Esophagus muscularis mucosa (tissue), 4 donors: ENCODE data around the gene PDLIM5. TPM values are rescaled to one million over a fixed set of nuclear protein-coding genes. Genes with fewer than 3 reads are reported as not detected.

Experiments
- DNase-seq: peaks from one replicate; pipeline ENCODE4 v3.0.0-alpha.2; 2017; ENCODE audit errors: extremely low spot score
- H3K27ac ChIP-seq, 4 donors: fragments of 200-600 bp; sonication (generic); replicated peaks in 1 of 4; 1 replicate in 3 of 4; 2 replicates in 1 of 4; pipeline ENCODE4 v1.5.1; 2016 to 2019; ENCODE audit warnings: mild to moderate bottlenecking in 1 of 4
- H3K27me3 ChIP-seq, 4 donors: fragments of 200-600 bp; sonication (generic); one replicate each; pipeline versions ENCODE4 v1.5.1 to v1.6.0; 2016 to 2019
- H3K36me3 ChIP-seq, 4 donors: fragments of 200-600 bp; sonication (generic); one replicate each; pipeline ENCODE4 v1.5.1; 2016 to 2019
- H3K4me1 ChIP-seq, 4 donors: fragments of 200-600 bp; sonication (generic); one replicate each; pipeline ENCODE4 v1.5.1; 2016 to 2019
- H3K4me3 ChIP-seq, 4 donors: fragments of 200-600 bp; sonication (generic); 1 replicate in 2 of 4; 2 replicates in 2 of 4; pipeline ENCODE4 v1.5.1; 2016 to 2019; ENCODE audit warnings: mild to moderate bottlenecking in 4 of 4, moderate library complexity in 1 of 4
- H3K9me3 ChIP-seq, 4 donors: fragments of 200-600 bp; sonication (generic); 1 replicate in 3 of 4; 2 replicates in 1 of 4; pipeline ENCODE4 v1.5.1; 2016 to 2019
- EP300 ChIP-seq: sonication (generic); formaldehyde crosslinking; IDR thresholded peaks from one replicate; pipeline ENCODE4 v1.6.1; 2017; ENCODE audit warnings: antibody characterized with exemption
- POLR2A ChIP-seq: fragments of 450-650 bp; IDR thresholded peaks from one replicate; pipeline ENCODE4 v1.6.1; 2017; ENCODE audit warnings: antibody characterized with exemption, moderate library complexity, mild to moderate bottlenecking, low read depth
- POLR2AphosphoS5 ChIP-seq, 2 donors: sonication (generic); formaldehyde crosslinking; IDR thresholded peaks; one replicate each; pipeline ENCODE4 v1.6.1; 2017; ENCODE audit warnings: antibody characterized with exemption in 2 of 2
- WGBS: methylation state at CpG from one replicate; pipeline ENCODE4 v1.1.5; 2018; 5-methylcytosine and 5-hydroxymethylcytosine counted together
- intact Hi-C: fragments of 100-400 bp; cut with DNase I; formaldehyde crosslinking; loops from one replicate; pipeline ENCODE4 v1.15.1; 2023
- total RNA-seq, 4 donors: library from RNA; depleted of rRNA; stranded (reverse); fragments of >200 nt; gene quantifications; one replicate each; pipeline versions ENCODE4 v1.1.0 to v1.2.1, GENCODE V29; 2016
- TF ChIP-seq, protein P1 (sequence below), 3 experiments: fragments of 200-600 bp in 2 of 3; fragments of 450-650 bp in 1 of 3; sonication (generic) in 2 of 3; IDR thresholded peaks; one replicate each; pipeline ENCODE4 v1.5.1; 2017 to 2019; ENCODE audit warnings: antibody characterized with exemption in 3 of 3, mild to moderate bottlenecking in 2 of 3, moderate library complexity in 1 of 3

PDLIM5 gene
- total RNA-seq, 4 donors from 2014 or later: 138 to 160 (median 146) TPM

- intact Hi-C loops: no loop called here
- Histone ChIP-seq H3K27ac (peak overlapping the region; percentile 61 to 99 (median 80)), H3K4me1 (peaks cover 14 to 100% (median 92%) of the 10 kb centered on the region in 4 donors), H3K9me3 (no peaks in the 10 kb centered on the region), H3K36me3 (peaks cover 0 to 21% (median 8%) of the 10 kb centered on the region in 4 donors), H3K27me3 (no peaks in the 10 kb centered on the region), H3K4me3 (peak overlapping the region in 2 of 4 donors; percentile 15 to 25)
- TF ChIP-seq POLR2A (no peak), POLR2AphosphoS5 (IDR thresholded peaks at IDR 0.05) (no peak), EP300 (no peak)
- TF ChIP-seq, protein P1, sequence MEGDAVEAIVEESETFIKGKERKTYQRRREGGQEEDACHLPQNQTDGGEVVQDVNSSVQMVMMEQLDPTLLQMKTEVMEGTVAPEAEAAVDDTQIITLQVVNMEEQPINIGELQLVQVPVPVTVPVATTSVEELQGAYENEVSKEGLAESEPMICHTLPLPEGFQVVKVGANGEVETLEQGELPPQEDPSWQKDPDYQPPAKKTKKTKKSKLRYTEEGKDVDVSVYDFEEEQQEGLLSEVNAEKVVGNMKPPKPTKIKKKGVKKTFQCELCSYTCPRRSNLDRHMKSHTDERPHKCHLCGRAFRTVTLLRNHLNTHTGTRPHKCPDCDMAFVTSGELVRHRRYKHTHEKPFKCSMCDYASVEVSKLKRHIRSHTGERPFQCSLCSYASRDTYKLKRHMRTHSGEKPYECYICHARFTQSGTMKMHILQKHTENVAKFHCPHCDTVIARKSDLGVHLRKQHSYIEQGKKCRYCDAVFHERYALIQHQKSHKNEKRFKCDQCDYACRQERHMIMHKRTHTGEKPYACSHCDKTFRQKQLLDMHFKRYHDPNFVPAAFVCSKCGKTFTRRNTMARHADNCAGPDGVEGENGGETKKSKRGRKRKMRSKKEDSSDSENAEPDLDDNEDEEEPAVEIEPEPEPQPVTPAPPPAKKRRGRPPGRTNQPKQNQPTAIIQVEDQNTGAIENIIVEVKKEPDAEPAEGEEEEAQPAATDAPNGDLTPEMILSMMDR (IDR thresholded peaks at IDR 0.05): no peak
- 59% methylated on average over 3 of the region's 3 CpGs for WGBS
- DNase-seq: no peak
Observed at GRCh38 chr4:94458682-94459081, 6.9 kb downstream of the PDLIM5 start.

GRCh38 chr4:94459462-94460161, 7.9 kb downstream of the PDLIM5 start:
- no peak for DNase-seq
- intact Hi-C loops: no loop called here
- Histone ChIP-seq H3K4me3 (no peak overlapping the region), H3K27ac (peak overlapping the region; percentile 3 to 99 (median 33)), H3K4me1 (peaks cover 14 to 99% (median 91%) of the 10 kb centered on the region in 4 donors), H3K9me3 (no peaks in the 10 kb centered on the region), H3K27me3 (no peaks in the 10 kb centered on the region), H3K36me3 (peaks cover 0 to 21% (median 8%) of the 10 kb centered on the region in 4 donors)
- 89% methylated on average over 4 of the region's 4 CpGs for WGBS
- TF ChIP-seq POLR2AphosphoS5 (IDR thresholded peaks at IDR 0.05): no peak
- TF ChIP-seq EP300: no peak
- TF ChIP-seq, protein P1 (IDR thresholded peaks at IDR 0.05): no peak
- no peak for TF ChIP-seq POLR2A

GRCh38 chr4:94461506-94461905, 9.8 kb downstream of the PDLIM5 start:
- H3K27me3 ChIP-seq: no peaks in the 10 kb centered on the region
- H3K36me3 ChIP-seq: peaks cover 0 to 8% (median 1%) of the 10 kb centered on the region in 4 donors
- 96% methylated on average over 2 of the region's 2 CpGs for WGBS
- intact Hi-C loops: no loop called here
- H3K27ac ChIP-seq: peak overlapping the region in 1 of 4 donors; percentile 5
- no peak for TF ChIP-seq POLR2AphosphoS5 (IDR thresholded peaks at IDR 0.05)
- TF ChIP-seq, protein P1 (IDR thresholded peaks at IDR 0.05): no peak
- TF ChIP-seq POLR2A: no peak
- no peak for TF ChIP-seq EP300
- DNase-seq: no peak
- H3K4me3 ChIP-seq: no peak overlapping the region
- H3K4me1 ChIP-seq: peaks cover 22 to 99% (median 89%) of the 10 kb centered on the region in 4 donors
- no peaks in the 10 kb centered on the region for H3K9me3 ChIP-seq

- Histone ChIP-seq H3K27me3 (no peaks in the 10 kb centered on the region), H3K9me3 (no peaks in the 10 kb centered on the region), H3K36me3 (no peaks in the 10 kb centered on the region), H3K4me3 (no peak overlapping the region), H3K4me1 (peaks cover 26 to 99% (median 86%) of the 10 kb centered on the region in 4 donors), H3K27ac (no peak overlapping the region)
- intact Hi-C loops: no loop called here
- 95% methylated on average over 1 of the region's 1 CpG for WGBS
- DNase-seq: no peak
- TF ChIP-seq POLR2A (no peak), EP300 (no peak), POLR2AphosphoS5 (IDR thresholded peaks at IDR 0.05) (no peak)
- TF ChIP-seq, protein P1 (IDR thresholded peaks at IDR 0.05): no peak
Observed at GRCh38 chr4:94462572-94462971, 10.8 kb downstream of the PDLIM5 start.
